OCI-LY1 (cell line): ENCODE measurements around the gene CPNE8.

Experiments
- H2AFZ ChIP-seq: fragments of 200-600 bp; sonication (generic), shearing (Covaris generic); 2 replicates; pipeline ENCODE4 v1.6.0; 2014; ENCODE audit warnings: antibody characterized with exemption, mild to moderate bottlenecking, low read length
- H3F3A ChIP-seq: fragments of 200-600 bp; sonication (generic), shearing (Covaris generic); 2 replicates; pipeline ENCODE4 v1.6.0; 2014; ENCODE audit warnings: mild to moderate bottlenecking, antibody characterized with exemption, low read length, moderate library complexity; ENCODE audit not compliant: insufficient read depth
- H3K27ac ChIP-seq: fragments of 200-600 bp; sonication (generic); 2 replicates; pipeline ENCODE4 v1.5.1; 2014; ENCODE audit warnings: low read length, mixed run types, mild to moderate bottlenecking, low read depth; ENCODE audit not compliant: poor library complexity, severe bottlenecking
- H3K27me3 ChIP-seq: fragments of 200-600 bp; sonication (generic); 2 replicates; pipeline ENCODE4 v1.6.0; 2014; ENCODE audit warnings: antibody characterized with exemption, mild to moderate bottlenecking, low read length, moderate library complexity; ENCODE audit not compliant: insufficient read depth
- H3K36me3 ChIP-seq: fragments of 200-600 bp; sonication (generic); 2 replicates; pipeline ENCODE4 v1.6.1; 2014; ENCODE audit warnings: mild to moderate bottlenecking, antibody characterized with exemption, low read length, moderate library complexity, mixed read lengths; ENCODE audit not compliant: insufficient read depth
- H3K4me1 ChIP-seq: fragments of 200-600 bp; sonication (generic); 2 replicates; pipeline ENCODE4 v1.5.1; 2014; ENCODE audit warnings: mild to moderate bottlenecking, low read length, moderate library complexity; ENCODE audit not compliant: insufficient read depth, severe bottlenecking
- H3K4me2 ChIP-seq: fragments of 200-600 bp; sonication (generic), shearing (Covaris generic); 2 replicates; pipeline ENCODE4 v1.6.1; 2014; ENCODE audit warnings: low read length
- H3K4me3 ChIP-seq: fragments of 200-600 bp; sonication (generic); 2 replicates; pipeline ENCODE4 v1.5.1; 2014; ENCODE audit warnings: low read length, low read depth, mild to moderate bottlenecking, mixed read lengths; ENCODE audit not compliant: poor library complexity, severe bottlenecking
- H3K79me2 ChIP-seq: fragments of 200-600 bp; shearing (Covaris generic); 2 replicates; pipeline ENCODE4 v1.6.1; 2016; ENCODE audit warnings: mixed run types, low read length, mixed read lengths; ENCODE audit not compliant: insufficient read depth
- H3K9ac ChIP-seq: fragments of 200-600 bp; sonication (generic), shearing (Covaris generic); 2 replicates; pipeline ENCODE4 v1.6.1; 2014; ENCODE audit warnings: mild to moderate bottlenecking, low read length, mixed read lengths
- H3K9me2 ChIP-seq: fragments of 200-600 bp; sonication (generic), shearing (Covaris generic); 2 replicates; pipeline ENCODE4 v1.6.1; 2014; ENCODE audit warnings: low read depth, mild to moderate bottlenecking, low read length, mixed read lengths
- H3K9me3 ChIP-seq: fragments of 200-600 bp; shearing (Covaris generic); 2 replicates; pipeline ENCODE4 v1.6.1; 2014; ENCODE audit warnings: low read length, mixed read lengths
- H4K20me1 ChIP-seq: fragments of 200-600 bp; sonication (generic), shearing (Covaris generic); 2 replicates; pipeline ENCODE4 v1.6.0; 2016; ENCODE audit warnings: mild to moderate bottlenecking, low read length; ENCODE audit not compliant: insufficient read depth
- CTCF ChIP-seq: fragments of 200-600 bp; sonication (generic), shearing (Covaris generic); IDR thresholded peaks from 2 replicates; pipeline ENCODE4 v1.5.1; 2017; ENCODE audit warnings: mild to moderate bottlenecking, antibody characterized with exemption, low read length, moderate library complexity, mixed read lengths
- EZH2 ChIP-seq: fragments of 200-600 bp; sonication (generic), shearing (Covaris generic); IDR thresholded peaks from 2 replicates; pipeline ENCODE4 v1.8.0; 2017; ENCODE audit warnings: borderline replicate concordance, mixed run types, mild to moderate bottlenecking, antibody characterized with exemption, low read length, moderate library complexity, mixed read lengths

Gene CPNE8

GRCh38 chr12:38776647-38777046 is 128.7 kb downstream of the CPNE8 start:
- Histone ChIP-seq H3K9ac (no peak overlapping the region), H3K4me2 (no peak overlapping the region), H3K4me1 (no peaks in the 10 kb centered on the region), H3K9me3 (no peaks in the 10 kb centered on the region), H3K36me3 (no peaks in the 10 kb centered on the region), H2AFZ (no peak overlapping the region), H4K20me1 (no peaks in the 10 kb centered on the region), H3K79me2 (no peaks in the 10 kb centered on the region), H3K9me2 (no peaks in the 10 kb centered on the region), H3F3A (no peaks in the 10 kb centered on the region), H3K27ac (no peak overlapping the region), H3K27me3 (no peaks in the 10 kb centered on the region), H3K4me3 (no peak overlapping the region)
- TF ChIP-seq CTCF: no peak

- Histone ChIP-seq H3K9ac (no peak overlapping the region), H3K36me3 (no peaks in the 10 kb centered on the region), H3K4me3 (no peak overlapping the region), H3K4me1 (no peaks in the 10 kb centered on the region), H2AFZ (no peak overlapping the region), H3K27ac (no peak overlapping the region), H3K79me2 (no peaks in the 10 kb centered on the region), H3F3A (no peaks in the 10 kb centered on the region), H3K4me2 (no peak overlapping the region), H3K9me3 (no peaks in the 10 kb centered on the region), H3K27me3 (no peaks in the 10 kb centered on the region), H3K9me2 (no peaks in the 10 kb centered on the region), H4K20me1 (no peaks in the 10 kb centered on the region)
- TF ChIP-seq EZH2: no peak
- no peak for TF ChIP-seq CTCF
These were observed 129.9 kb downstream of the CPNE8 start for GRCh38 chr12:38775457-38775856.

- Histone ChIP-seq H3K4me2 (no peak overlapping the region), H4K20me1 (no peaks in the 10 kb centered on the region), H3K9me2 (no peaks in the 10 kb centered on the region), H3K36me3 (no peaks in the 10 kb centered on the region), H3K9ac (no peak overlapping the region), H3K27ac (no peak overlapping the region), H3K27me3 (no peaks in the 10 kb centered on the region), H2AFZ (no peak overlapping the region), H3F3A (no peaks in the 10 kb centered on the region), H3K4me1 (no peaks in the 10 kb centered on the region), H3K9me3 (no peaks in the 10 kb centered on the region), H3K4me3 (no peak overlapping the region), H3K79me2 (no peaks in the 10 kb centered on the region)
- TF ChIP-seq EZH2 (no peak), CTCF (no peak)
These were observed 133.0 kb downstream of the CPNE8 start for GRCh38 chr12:38772437-38772836.
